RCC 7860 (cell line): Measurements from ENCODE around the gene KLHL30.

ENCODE experiments used
- DNase-seq: peaks from one replicate; pipeline ENCODE4 v3.0.0-alpha.2; 2015; ENCODE audit warnings: low spot score
- FAIRE-seq: peaks from 2 replicates; lab custom pipeline; 2012; peaks lifted over from hg19 to GRCh38; lab: Jason Lieb, UNC

Gene KLHL30

DNA sequence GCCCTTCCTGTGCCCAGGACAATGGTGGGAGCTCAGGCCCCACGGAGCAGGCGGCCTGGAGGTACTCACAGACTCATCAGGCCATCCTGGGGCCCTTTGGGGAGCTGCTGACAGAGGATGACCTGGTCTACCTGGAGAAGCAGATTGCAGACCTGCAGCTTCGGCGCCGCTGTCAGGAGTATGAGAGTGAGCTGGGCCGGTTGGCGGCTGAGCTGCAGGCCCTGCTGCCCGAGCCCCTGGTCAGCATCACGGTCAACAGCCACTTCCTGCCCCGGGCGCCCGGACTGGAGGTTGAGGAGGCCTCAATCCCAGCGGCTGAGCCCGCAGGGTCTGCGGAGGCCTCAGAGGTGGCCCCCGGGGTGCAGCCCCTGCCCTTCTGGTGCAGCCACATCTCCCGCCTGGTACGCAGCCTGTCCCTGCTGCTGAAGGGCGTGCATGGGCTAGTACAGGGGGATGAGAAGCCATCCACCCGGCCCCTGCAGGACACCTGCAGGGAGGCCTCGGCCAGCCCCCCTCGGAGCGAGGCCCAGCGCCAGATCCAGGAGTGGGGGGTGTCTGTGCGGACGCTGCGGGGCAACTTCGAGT lies 8.3 kb upstream of the KLHL30 start:
- no peak for FAIRE-seq
- DNase-seq, result no peak

DNA sequence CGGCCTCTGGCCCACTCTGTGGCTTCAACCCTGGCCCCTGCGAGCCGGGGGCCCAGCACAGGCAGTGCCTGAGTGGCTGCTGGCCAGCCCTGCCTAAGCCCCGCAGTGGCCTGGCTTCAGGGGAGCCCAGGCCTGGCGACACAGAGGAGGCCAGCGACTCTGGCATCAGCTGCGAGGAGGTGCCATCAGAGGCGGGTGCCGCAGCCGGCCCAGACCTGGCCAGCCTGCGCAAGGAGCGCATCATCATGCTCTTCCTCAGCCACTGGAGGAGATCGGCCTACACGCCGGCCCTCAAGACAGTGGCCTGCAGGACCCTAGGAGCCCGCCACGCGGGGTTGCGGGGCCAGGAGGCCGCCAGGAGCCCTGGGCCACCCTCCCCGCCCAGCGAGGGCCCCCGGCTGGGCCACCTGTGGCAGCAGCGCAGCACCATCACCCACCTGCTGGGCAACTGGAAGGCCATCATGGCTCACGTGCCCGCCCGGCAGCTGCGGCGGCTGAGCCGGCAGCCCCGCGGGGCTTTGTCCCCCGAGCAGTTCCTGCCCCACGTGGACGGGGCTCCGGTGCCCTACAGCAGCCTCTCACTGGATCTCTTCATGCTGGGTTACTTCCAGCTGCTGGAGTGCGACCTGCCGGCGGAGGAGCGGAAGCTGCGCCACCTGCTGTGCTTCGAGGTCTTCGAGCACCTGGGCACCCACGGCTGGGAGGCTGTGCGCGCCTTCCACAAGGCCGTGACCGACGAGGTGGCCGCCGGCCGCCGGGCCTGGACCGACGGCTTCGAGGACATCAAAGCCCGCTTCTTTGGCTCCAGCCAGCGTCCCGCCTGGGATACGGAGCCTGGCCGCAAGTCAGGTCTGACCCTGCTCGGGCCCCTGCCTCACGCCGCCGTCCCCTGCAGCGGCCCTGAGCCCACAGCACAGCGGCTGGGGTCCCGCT lies 7.5 kb upstream of the KLHL30 start:
- FAIRE-seq (no peak), DNase-seq (no peak)

GRCh38 chr2:238131761-238132462 lies 6.6 kb upstream of the KLHL30 start:
- FAIRE-seq (no peak), DNase-seq (no peak)

DNA sequence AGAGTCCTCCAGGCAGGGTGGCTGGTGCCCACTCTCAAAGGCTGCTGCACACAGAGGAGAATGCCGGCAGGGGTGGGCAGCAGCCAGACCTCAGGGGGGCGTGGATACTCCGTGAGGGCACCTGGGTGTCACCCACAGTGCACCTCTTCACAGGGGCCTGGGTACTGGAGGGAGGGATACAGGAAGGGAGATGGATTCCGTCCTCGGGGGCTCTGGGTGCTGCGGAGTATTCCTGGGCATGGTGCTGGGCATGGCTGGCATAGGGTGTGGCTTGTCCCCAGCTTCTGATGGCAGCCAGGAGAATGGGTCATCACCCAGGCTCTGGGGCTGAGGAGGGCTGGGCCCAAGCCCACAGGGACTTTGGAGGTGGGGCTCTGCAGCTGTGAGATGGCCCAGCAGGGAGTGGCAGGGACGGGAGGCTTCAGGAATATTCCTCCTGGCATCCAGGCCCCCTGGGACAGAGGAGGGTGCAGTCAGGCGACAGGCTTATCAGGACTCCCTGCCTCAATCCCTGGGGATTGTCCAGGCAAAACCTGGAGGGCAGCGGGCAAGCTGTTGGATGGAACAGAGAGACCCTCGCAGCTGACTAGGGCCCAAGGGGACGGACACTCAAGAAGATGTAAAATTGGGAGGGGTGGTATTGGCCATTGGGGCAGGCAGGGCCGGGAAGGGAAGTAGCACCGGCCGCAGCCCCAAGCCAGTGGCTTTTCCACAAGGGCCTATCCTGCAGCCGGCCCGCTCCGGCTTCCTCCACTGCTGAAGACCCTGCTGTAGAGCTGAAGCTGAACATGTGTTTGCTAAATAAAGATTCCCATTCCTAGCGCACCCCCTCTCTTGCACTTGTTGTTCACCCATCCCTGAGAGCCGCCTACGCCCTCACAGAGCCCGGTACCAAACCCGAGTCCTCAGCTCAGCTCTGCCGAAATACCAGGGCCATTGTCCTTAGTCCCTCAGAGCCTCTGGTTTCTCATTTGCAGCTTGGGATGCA lies 5.7 kb upstream of the KLHL30 start:
- no peak for FAIRE-seq

GRCh38 chr2:238133499-238134392 lies 4.7 kb upstream of the KLHL30 start:
- DNase-seq (no peak), FAIRE-seq (no peak)

More for the DNA sequence above, 5.7 kb upstream of the KLHL30 start:
- DNase-seq, result no peak

DNA sequence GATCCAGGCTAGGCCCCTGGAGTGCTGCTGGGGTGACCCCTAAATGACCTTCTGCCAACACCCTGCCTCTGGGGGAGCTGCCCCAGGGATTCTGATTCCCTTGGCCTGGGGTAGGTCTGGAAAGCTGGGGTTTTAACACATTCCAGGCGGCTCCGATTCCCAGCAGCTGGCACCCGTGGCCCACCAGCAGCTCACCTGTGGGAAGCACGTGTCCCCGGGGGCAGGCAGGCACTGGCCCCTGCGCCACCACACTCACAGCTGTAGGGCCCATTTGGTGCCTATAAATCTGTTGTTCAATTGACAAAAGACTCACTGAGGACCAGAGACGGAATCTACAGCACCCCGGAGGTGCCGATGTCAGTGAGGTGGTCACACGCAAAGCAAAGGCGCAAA lies 4.1 kb upstream of the KLHL30 start:
- DNase-seq, result no peak
- FAIRE-seq, result no peak

DNA sequence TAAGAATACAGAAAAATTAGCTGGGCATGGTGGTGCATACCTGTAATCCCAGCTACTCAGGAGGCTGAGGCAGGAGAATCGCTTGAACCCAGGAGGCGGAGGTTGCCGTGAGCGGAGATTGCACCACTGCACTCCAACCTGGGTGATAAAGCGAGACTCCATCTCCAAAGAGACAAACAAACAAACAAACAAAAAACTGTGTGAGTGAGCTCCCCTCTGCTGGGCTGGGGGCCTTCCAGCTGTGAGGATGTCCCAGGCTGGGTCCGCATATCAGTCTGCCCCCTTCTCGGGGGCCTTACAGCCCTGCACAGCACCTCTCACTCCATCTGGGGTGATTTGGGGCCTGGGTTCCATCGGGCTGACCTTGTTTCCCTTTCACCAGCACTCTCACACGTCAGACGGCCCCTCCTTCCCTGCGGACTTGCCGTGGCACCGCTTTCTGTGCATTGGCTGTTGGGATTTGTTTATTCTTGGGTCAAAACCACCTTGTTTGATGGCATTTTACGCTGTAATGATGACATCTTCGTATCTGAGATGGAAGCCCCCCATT lies 2.8 kb upstream of the KLHL30 start:
- FAIRE-seq (no peak), DNase-seq (no peak)

DNA sequence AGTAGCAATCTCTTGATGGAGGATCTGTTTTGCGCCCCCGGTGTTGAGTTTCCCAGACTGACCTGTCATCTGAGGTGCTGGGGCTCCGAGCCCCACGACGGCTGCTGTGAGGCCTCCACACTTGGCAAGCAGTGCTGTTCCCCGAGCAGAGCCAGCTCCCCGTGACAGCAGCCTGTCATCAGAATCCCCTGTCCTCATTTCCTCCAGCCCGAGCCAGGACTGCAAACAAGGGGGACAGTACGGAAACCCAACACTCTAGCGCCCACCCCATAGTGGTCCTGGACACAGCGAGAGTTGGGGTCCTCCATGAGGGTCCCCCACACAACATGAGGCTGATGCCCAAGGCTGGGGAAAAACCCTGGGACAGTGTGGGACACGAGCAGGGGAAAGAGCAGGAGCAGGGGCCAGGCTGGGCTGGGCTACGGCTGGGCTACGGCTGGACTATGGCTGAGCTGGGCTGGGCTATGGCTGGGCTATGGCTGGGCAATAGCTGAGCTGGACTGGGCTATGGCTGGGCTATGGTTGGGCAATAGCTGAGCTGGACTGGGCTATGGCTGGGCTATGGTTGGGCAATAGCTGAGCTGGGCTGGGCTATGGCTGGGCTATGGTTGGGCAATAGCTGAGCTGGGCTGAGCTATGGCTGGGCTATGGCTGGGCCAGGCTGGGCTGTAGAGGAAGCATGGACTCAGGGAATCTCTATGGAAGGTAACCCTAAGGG lies 1.5 kb upstream of the KLHL30 start:
- DNase-seq, result no peak
- no peak for FAIRE-seq

DNA sequence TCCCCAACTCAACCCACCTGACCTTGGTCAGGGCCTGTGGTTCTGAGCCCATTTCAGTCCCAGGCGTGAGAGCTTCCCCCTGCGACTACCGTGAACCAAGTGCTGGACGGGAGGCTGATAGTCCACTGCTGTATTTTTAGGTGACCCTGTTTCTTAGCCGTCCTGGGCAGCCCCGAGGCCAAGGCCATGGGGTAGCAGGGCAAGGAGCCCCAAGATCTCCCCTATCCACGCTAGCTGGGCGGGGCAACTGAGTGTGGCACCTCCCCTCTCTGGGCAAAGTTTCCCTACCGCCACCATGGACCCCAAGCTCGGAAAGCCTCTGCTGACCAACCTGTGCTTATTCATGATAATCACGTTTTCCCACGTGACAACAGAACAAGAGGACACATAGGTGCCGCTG lies 583 bp upstream of the KLHL30 start:
- DNase-seq (no peak), FAIRE-seq (no peak)

- DNase-seq (no peak), FAIRE-seq (no peak)
Observed at GRCh38 chr2:238139196-238140039, 950 bp downstream of the KLHL30 start.

DNA sequence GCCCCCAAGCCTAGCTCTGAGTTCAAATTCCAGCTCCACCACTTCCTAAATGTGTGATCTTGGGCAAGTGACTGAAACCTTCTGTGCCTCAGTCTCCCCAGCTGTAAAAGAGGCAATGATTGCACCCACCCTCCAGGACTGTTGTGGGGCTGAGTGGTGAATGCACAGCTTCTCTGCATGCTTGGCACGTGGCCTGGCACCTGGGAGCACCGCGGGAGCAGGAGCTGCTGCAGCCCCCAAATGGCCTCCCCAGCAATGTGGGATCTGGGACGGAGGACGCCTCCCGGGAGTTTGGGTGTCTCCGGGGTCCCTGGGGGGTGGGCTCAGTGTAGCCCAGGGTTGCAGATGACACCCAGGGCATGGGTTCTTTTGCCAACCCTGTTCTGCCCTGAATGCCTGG lies 1.6 kb downstream of the KLHL30 start:
- DNase-seq (no peak), FAIRE-seq (no peak)

DNA sequence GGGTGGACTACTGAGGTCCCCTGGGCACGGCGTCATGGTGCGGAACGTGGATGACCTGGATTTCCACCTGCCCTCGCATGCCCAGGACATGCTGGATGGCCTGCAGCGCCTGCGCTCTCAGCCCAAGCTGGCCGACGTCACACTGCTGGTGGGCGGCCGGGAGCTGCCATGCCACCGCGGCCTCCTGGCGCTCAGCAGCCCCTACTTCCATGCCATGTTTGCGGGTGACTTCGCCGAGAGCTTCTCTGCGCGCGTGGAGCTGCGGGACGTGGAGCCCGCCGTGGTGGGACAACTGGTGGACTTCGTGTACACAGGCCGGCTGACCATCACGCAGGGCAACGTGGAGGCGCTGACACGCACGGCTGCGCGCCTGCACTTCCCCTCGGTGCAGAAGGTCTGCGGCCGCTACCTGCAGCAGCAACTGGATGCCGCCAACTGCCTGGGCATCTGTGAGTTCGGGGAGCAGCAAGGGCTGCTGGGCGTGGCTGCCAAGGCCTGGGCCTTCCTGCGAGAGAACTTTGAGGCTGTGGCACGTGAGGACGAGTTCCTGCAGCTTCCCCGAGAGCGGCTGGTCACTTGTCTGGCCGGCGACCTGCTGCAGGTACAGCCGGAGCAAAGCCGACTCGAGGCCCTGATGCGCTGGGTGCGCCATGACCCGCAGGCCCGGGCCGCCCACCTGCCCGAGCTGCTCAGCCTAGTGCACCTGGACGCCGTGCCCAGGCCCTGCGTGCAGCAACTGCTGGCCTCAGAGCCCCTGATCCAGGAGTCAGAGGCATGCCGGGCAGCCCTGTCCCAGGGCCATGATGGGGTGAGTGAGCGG lies 2.5 kb downstream of the KLHL30 start:
- FAIRE-seq (no peak), DNase-seq (no peak)

DNA sequence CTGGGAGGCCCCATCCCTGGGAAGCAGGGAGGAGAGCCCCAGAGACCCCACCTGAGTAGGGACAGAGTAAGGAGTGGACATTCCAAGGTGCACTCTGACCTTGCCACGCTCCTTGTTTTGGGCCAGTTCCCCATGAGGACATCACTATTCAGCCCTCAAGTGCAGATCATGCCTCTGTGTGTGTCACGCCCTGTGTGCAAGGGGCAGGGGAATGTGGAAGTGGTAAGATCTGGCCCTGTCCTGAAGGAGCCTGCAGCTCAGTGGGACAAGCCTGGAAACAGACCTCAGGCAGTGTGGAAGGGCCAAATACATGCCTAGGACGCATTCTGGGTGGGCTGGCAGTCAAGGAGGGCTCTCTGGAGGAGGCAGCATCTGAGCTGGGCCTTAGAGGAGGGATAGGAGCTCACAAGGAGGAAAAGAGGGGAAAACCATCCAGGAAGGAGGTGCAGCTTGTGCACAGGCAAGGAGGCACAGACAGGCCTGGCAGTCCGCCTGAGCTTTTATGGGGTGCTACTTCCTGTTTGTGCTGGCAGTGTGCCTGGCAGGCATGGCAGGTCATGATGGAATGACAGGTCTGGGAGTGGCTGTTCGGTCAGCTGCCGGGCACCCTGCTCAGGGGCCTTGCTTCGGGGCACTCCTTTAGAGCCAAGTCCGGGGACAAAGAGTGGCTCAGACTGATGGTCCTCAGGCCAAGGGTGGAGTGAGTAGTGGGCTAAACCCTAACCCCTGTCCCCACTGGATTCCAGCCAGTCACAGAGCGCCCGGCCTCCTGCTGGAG lies 3.3 kb downstream of the KLHL30 start:
- FAIRE-seq (no peak), DNase-seq (peak; percentile 62)

GRCh38 chr2:238142382-238143205 lies 4.1 kb downstream of the KLHL30 start:
- DNase-seq (no peak), FAIRE-seq (no peak)

GRCh38 chr2:238143239-238143951 lies 4.9 kb downstream of the KLHL30 start:
- DNase-seq, result peak; percentile 92
- peak; percentile 86 for FAIRE-seq
